Endothelial cell of umbilical vein (primary cell): ENCODE results near the gene EFEMP1. TPM values are rescaled to one million over a fixed set of nuclear protein-coding genes. Genes with fewer than 3 reads are reported as not detected.

Experiments
- BruUV-seq: library from RNA; stranded (reverse); fragments of 400-500 nt; replicated peaks from 2 replicates; lab custom pipeline; 2021; lab: Mats Ljungman, UMichigan
- CTCF ChIA-PET: fragments of 300-600, 350-600 bp; sonication (Branson Sonifier 250); formaldehyde crosslinking; loops from one replicate; lab custom pipeline; 2021; ENCODE audit warnings: antibody characterized with exemption, inconsistent platforms; lab: Charles Lee
- POLR2A ChIA-PET: fragments of 300-600, 350-600 bp; sonication (Branson Sonifier 250); formaldehyde crosslinking; loops from one replicate; lab custom pipeline; 2021; ENCODE audit warnings: antibody characterized with exemption, inconsistent platforms; lab: Charles Lee
- DNase-seq: peaks from one replicate; pipeline ENCODE4 v3.0.0-alpha.2; 2011; ENCODE audit warnings: low read depth, low spot score
- FAIRE-seq: peaks from 2 replicates; lab custom pipeline; 2011; peaks lifted over from hg19 to GRCh38; lab: Jason Lieb, UNC
- H2AFZ ChIP-seq: 2 replicates; pipeline ENCODE4 v1.6.0; 2012; ENCODE audit warnings: low read depth, low read length, control low read depth, inconsistent platforms
- H3K27ac ChIP-seq: 2 replicates; pipeline ENCODE4 v1.5.1; 2011; ENCODE audit warnings: low read depth, mild to moderate bottlenecking, control low read depth, low read length, moderate library complexity; ENCODE audit not compliant: insufficient read depth
- H3K27me3 ChIP-seq, 2 experiments: 2 replicates each; pipeline versions ENCODE4 v1.6.0 to v1.6.1; 2011; ENCODE audit warnings: low read length in 2 of 2, mixed read lengths in 1 of 2; ENCODE audit not compliant: control insufficient read depth in 2 of 2, insufficient read depth in 2 of 2
- H3K36me3 ChIP-seq, 2 experiments: 2 replicates in 1 of 2; 3 replicates in 1 of 2; pipeline ENCODE4 v1.5.1; 2011; ENCODE audit warnings: low read length in 2 of 2, mild to moderate bottlenecking in 1 of 2, moderate library complexity in 1 of 2; ENCODE audit not compliant: control insufficient read depth in 2 of 2, insufficient read depth in 2 of 2; ENCODE audit errors: extremely low read depth in 1 of 2
- H3K4me1 ChIP-seq: 3 replicates; pipeline ENCODE4 v1.5.1; 2011; ENCODE audit warnings: mild to moderate bottlenecking, low read length; ENCODE audit not compliant: control insufficient read depth, insufficient read depth; ENCODE audit errors: extremely low read depth
- H3K4me2 ChIP-seq: 2 replicates; pipeline ENCODE4 v1.6.1; 2011; ENCODE audit warnings: low read length, control low read depth, mixed read lengths; ENCODE audit not compliant: insufficient read depth
- H3K4me3 ChIP-seq, 3 experiments: fragments of 200-600 bp in 1 of 3; sonication (generic), shearing (Covaris generic) in 1 of 3; replicated peaks in 1 of 3; 2 replicates each; pipeline ENCODE4 v1.5.1; 2011 to 2016; ENCODE audit warnings: control low read depth in 3 of 3, low read length in 3 of 3, mild to moderate bottlenecking in 2 of 3, inconsistent platforms in 1 of 3, low read depth in 1 of 3, moderate library complexity in 1 of 3; ENCODE audit not compliant: insufficient read depth in 1 of 3
- H3K79me2 ChIP-seq: 2 replicates; pipeline ENCODE4 v1.6.0; 2012; ENCODE audit warnings: low read length, inconsistent platforms; ENCODE audit not compliant: control insufficient read depth, insufficient read depth
- H3K9ac ChIP-seq: replicated peaks from 2 replicates; pipeline ENCODE3; 2011; ENCODE audit warnings: low read length, control low read depth; ENCODE audit not compliant: insufficient read depth; ENCODE audit errors: extremely low read depth
- H3K9me1 ChIP-seq: replicated peaks from 3 replicates; pipeline ENCODE4 v1.6.0; 2011; ENCODE audit warnings: mild to moderate bottlenecking, low read length; ENCODE audit not compliant: control insufficient read depth, insufficient read depth; ENCODE audit errors: extremely low read depth
- H3K9me3 ChIP-seq: replicated peaks from 2 replicates; pipeline ENCODE4 v1.5.1; 2012; ENCODE audit warnings: low read length, inconsistent platforms; ENCODE audit not compliant: control insufficient read depth, insufficient read depth
- H4K20me1 ChIP-seq: replicated peaks from 2 replicates; pipeline ENCODE3; 2011; ENCODE audit warnings: mild to moderate bottlenecking, low read length; ENCODE audit not compliant: control insufficient read depth, insufficient read depth; ENCODE audit errors: extremely low read depth
- CTCF ChIP-seq, 2 donors: IDR thresholded peaks; 1 replicate in 1 of 2; 2 replicates in 1 of 2; pipeline ENCODE4 v1.5.1; 2011; ENCODE audit warnings: low read length in 2 of 2, mild to moderate bottlenecking in 2 of 2, moderate library complexity in 2 of 2, control low read depth in 1 of 2, inconsistent platforms in 1 of 2, low read depth in 1 of 2; ENCODE audit not compliant: insufficient read depth in 1 of 2; ENCODE audit errors: extremely low read depth in 1 of 2
- EZH2 ChIP-seq: IDR thresholded peaks from 2 replicates; pipeline ENCODE4 v1.6.1; 2012; ENCODE audit warnings: borderline replicate concordance, low read depth, mild to moderate bottlenecking, moderate library complexity, low read length, inconsistent platforms; ENCODE audit not compliant: severe bottlenecking
- FOS ChIP-seq: IDR thresholded peaks from 2 replicates; pipeline ENCODE4 v1.6.1; 2011; ENCODE audit warnings: mild to moderate bottlenecking, low read length, moderate library complexity, borderline replicate concordance; ENCODE audit not compliant: insufficient read depth
- GATA2 ChIP-seq: IDR thresholded peaks from 2 replicates; pipeline ENCODE4 v1.7.0; 2011; ENCODE audit warnings: low read depth, mild to moderate bottlenecking, moderate library complexity, mixed read lengths, low read length; ENCODE audit not compliant: insufficient read length, insufficient read depth
- JUN ChIP-seq: IDR thresholded peaks from 2 replicates; pipeline ENCODE4 v1.6.1; 2011; ENCODE audit warnings: borderline replicate concordance, low read depth; ENCODE audit not compliant: insufficient read length, insufficient read depth
- MAX ChIP-seq: IDR thresholded peaks from 2 replicates; pipeline ENCODE4 v1.6.1; 2011; ENCODE audit not compliant: insufficient read depth, insufficient read length
- MYC ChIP-seq: IDR thresholded peaks from one replicate; pipeline ENCODE4 v1.6.1; 2011; ENCODE audit warnings: mild to moderate bottlenecking, low read depth, low read length
- POLR2A ChIP-seq: IDR thresholded peaks from 2 replicates; pipeline ENCODE4 v1.6.1; 2012; ENCODE audit warnings: low read depth, mild to moderate bottlenecking, control low read depth, low read length
- POLR2AphosphoS5 ChIP-seq: IDR thresholded peaks from 2 replicates; pipeline ENCODE4 v1.6.1; 2012; ENCODE audit warnings: low read depth, mild to moderate bottlenecking, control low read depth, low read length, moderate library complexity; ENCODE audit not compliant: insufficient read depth
- dilution Hi-C: fragments of 300-500 bp; cut with MboI; formaldehyde crosslinking; loops from one replicate; pipeline ENCODE4 v1.15.0; 2019; ENCODE audit warnings: low sequenced_read_pairs; ENCODE audit not compliant: extremely low pct_ligation_motif_present
- intact Hi-C: fragments of 100-400 bp; cut with micrococcal nuclease; formaldehyde crosslinking; loops from one replicate; pipeline ENCODE4 v1.10.0; 2022
- polyA plus RNA-seq, 4 experiments: library from polyadenylated mRNA; depleted of rRNA in 3 of 4; stranded (reverse) in 3 of 4; unstranded in 1 of 4; fragments of >200 nt; gene quantifications; 2 replicates each; pipeline versions ENCODE4 v1.2.1 to v1.2.3, GENCODE V29; 2011 to 2012; ENCODE audit warnings: missing spikeins in 1 of 4
- total RNA-seq: library from RNA; stranded (reverse); gene quantifications from 2 replicates; pipeline ENCODE4 v1.2.3, GENCODE V29; 2021

EFEMP1 gene
- total and polyA plus RNA-seq, 2 donors (not counting 3 experiments of a cell fraction or from before 2014, with no cell fraction given): 2,981 to 11,813 TPM

- dilution Hi-C loops: no loop called here
- Histone ChIP-seq H2AFZ (no peak overlapping the region), H3K36me3 (no peaks in the 10 kb centered on the region), H3K4me1 (no peaks in the 10 kb centered on the region), H4K20me1 (no peaks in the 10 kb centered on the region), H3K9me1 (no peaks in the 10 kb centered on the region), H3K4me3 (no peak overlapping the region), H3K79me2 (no peaks in the 10 kb centered on the region), H3K27me3 (no peaks in the 10 kb centered on the region), H3K9me3 (no peaks in the 10 kb centered on the region), H3K27ac (no peak overlapping the region), H3K9ac (no peak overlapping the region), H3K4me2 (no peak overlapping the region)
- DNase-seq (no peak), FAIRE-seq (no peak)
- intact Hi-C loops: no loop called here
- TF ChIP-seq JUN (no peak), POLR2AphosphoS5 (no peak), EZH2 (no peak), MYC (no peak), CTCF (IDR thresholded peaks at IDR 0.05; ENCODE audit: extremely low read depth in 1 of 2, insufficient read depth in 1 of 2, low read depth in 1 of 2, low read length in 2 of 2) (no peak)
- ChIA-PET POLR2A (no interaction called here), CTCF (interaction anchor here (1.7 kb wide), 1 partner anchor 65 kb away, joined by 4 read pairs; no protein-coding TSS in a partner anchor)
- BruUV-seq: no TSS peak
These were observed 97.3 kb downstream of the EFEMP1 start for GRCh38 chr2:55826246-55826645.

- DNase-seq (no peak), FAIRE-seq (no peak)
- ChIA-PET CTCF (interaction anchor here (2.5 kb wide), 1 partner anchor 53 kb away, joined by 11 read pairs; no protein-coding TSS in a partner anchor), POLR2A (no interaction called here)
- TF ChIP-seq POLR2AphosphoS5 (no peak), GATA2 (no peak), POLR2A (no peak), FOS (no peak), MYC (no peak), JUN (no peak), MAX (no peak), CTCF (IDR thresholded peaks at IDR 0.05; ENCODE audit: extremely low read depth in 1 of 2, insufficient read depth in 1 of 2, low read depth in 1 of 2, low read length in 2 of 2) (no peak), EZH2 (no peak)
- Histone ChIP-seq H3K27ac (no peak overlapping the region), H3K4me2 (no peak overlapping the region), H3K36me3 (no peaks in the 10 kb centered on the region), H3K4me3 (no peak overlapping the region), H3K79me2 (no peaks in the 10 kb centered on the region), H3K4me1 (no peaks in the 10 kb centered on the region), H3K9me3 (no peaks in the 10 kb centered on the region), H2AFZ (no peak overlapping the region), H3K9ac (no peak overlapping the region), H3K9me1 (no peaks in the 10 kb centered on the region), H4K20me1 (no peaks in the 10 kb centered on the region), H3K27me3 (no peaks in the 10 kb centered on the region)
- no TSS peak for BruUV-seq
- intact Hi-C loops: no loop called here
- dilution Hi-C loops: no loop called here
These were observed 99.0 kb downstream of the EFEMP1 start for GRCh38 chr2:55824551-55825096.
